ENCODE results near the gene FOXP1.

Gene FOXP1

DNA sequence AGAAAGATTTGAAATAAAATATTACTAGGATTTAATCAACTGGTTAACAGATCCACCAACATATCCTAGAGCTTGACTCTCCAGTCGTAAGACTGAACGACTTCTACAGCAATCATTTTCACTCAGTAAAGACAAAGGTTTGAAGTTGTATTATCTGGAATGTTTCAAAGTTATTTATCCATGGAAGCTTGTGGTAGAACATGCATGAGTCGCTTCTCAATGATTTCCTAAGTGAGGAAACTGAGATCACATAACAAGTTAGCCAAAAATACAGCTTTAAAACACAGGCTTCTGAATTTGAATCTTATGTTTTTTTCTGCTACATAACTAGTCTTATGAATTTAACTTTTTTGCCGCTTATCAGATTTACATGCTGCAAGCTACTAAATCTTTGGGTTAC lies 241.8 kb downstream of the FOXP1 start:
- TF ChIP-seq SIN3A (IDR thresholded peaks at IDR 0.05; ENCODE audit: borderline replicate concordance, insufficient read depth, low read length) (no peak), TAF1 (IDR thresholded peaks at IDR 0.05; ENCODE audit: borderline replicate concordance, insufficient read depth, low read length) (no peak), FOXP2 (optimal IDR thresholded peaks at IDR 0.05; ENCODE audit: borderline replicate concordance, extremely low read depth, extremely low read length, insufficient read depth) (no peak), POLR2AphosphoS5 (IDR thresholded peaks at IDR 0.05; ENCODE audit: low read depth, low read length) (no peak)
- TF ChIP-seq, protein P1, sequence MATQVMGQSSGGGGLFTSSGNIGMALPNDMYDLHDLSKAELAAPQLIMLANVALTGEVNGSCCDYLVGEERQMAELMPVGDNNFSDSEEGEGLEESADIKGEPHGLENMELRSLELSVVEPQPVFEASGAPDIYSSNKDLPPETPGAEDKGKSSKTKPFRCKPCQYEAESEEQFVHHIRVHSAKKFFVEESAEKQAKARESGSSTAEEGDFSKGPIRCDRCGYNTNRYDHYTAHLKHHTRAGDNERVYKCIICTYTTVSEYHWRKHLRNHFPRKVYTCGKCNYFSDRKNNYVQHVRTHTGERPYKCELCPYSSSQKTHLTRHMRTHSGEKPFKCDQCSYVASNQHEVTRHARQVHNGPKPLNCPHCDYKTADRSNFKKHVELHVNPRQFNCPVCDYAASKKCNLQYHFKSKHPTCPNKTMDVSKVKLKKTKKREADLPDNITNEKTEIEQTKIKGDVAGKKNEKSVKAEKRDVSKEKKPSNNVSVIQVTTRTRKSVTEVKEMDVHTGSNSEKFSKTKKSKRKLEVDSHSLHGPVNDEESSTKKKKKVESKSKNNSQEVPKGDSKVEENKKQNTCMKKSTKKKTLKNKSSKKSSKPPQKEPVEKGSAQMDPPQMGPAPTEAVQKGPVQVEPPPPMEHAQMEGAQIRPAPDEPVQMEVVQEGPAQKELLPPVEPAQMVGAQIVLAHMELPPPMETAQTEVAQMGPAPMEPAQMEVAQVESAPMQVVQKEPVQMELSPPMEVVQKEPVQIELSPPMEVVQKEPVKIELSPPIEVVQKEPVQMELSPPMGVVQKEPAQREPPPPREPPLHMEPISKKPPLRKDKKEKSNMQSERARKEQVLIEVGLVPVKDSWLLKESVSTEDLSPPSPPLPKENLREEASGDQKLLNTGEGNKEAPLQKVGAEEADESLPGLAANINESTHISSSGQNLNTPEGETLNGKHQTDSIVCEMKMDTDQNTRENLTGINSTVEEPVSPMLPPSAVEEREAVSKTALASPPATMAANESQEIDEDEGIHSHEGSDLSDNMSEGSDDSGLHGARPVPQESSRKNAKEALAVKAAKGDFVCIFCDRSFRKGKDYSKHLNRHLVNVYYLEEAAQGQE (IDR thresholded peaks at IDR 0.05; ENCODE audit: insufficient read depth in 1 of 2, low read depth in 2 of 2, low read length in 2 of 2): no peak

DNA sequence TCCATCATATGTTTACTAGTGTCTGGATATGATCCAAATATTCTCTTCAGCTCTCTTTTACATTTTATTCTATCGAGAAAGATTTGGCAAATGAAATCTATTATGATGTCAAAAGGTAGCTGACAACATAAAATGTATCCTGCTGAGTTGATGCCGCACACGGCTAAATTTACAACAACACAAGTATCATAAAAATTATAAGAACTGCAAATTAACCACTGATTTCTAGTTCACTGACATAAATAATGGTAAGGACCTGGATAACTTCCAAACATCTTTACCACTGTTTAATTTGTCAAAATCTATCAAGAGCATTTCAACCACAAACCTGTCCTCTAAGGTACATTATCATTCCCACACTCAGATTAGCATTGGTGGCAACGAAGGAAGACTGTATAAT lies 244.5 kb downstream of the FOXP1 start:
- TF ChIP-seq POLR2AphosphoS5 (IDR thresholded peaks at IDR 0.05; ENCODE audit: low read depth, low read length) (no peak), FOXP2 (optimal IDR thresholded peaks at IDR 0.05; ENCODE audit: borderline replicate concordance, extremely low read depth, extremely low read length, insufficient read depth) (no peak), SIN3A (IDR thresholded peaks at IDR 0.05; ENCODE audit: borderline replicate concordance, insufficient read depth, low read length) (no peak), TAF1 (IDR thresholded peaks at IDR 0.05; ENCODE audit: borderline replicate concordance, insufficient read depth, low read length) (no peak)
- TF ChIP-seq, protein P1 (IDR thresholded peaks at IDR 0.05; ENCODE audit: insufficient read depth in 1 of 2, low read depth in 2 of 2, low read length in 2 of 2): no peak

DNA sequence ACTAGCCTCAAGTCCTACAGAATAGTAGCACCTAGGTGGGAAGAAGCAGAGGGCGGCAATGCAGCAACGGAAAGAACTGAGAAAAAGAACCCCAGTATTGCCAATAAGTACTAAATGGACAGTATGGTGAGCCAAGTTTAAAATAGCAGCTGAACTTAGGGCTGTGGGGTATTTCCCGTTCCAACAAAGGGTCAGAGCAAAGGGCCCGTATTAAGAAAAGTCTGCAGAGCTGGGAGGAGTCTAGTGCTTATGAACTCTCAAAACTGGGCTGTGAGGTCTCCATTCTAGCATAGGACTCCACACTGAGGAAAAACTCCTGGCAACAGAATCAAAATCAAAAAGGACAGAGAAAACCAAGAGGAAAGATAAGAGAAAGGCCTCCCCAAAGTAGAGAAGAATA lies 250.7 kb downstream of the FOXP1 start:
- TF ChIP-seq TAF1 (IDR thresholded peaks at IDR 0.05; ENCODE audit: borderline replicate concordance, insufficient read depth, low read length) (no peak), SIN3A (IDR thresholded peaks at IDR 0.05; ENCODE audit: borderline replicate concordance, insufficient read depth, low read length) (no peak), POLR2AphosphoS5 (IDR thresholded peaks at IDR 0.05; ENCODE audit: low read depth, low read length) (no peak), FOXP2 (optimal IDR thresholded peaks at IDR 0.05; ENCODE audit: borderline replicate concordance, extremely low read depth, extremely low read length, insufficient read depth) (no peak)
- TF ChIP-seq, protein P1 (IDR thresholded peaks at IDR 0.05; ENCODE audit: insufficient read depth in 1 of 2, low read depth in 2 of 2, low read length in 2 of 2): no peak

DNA sequence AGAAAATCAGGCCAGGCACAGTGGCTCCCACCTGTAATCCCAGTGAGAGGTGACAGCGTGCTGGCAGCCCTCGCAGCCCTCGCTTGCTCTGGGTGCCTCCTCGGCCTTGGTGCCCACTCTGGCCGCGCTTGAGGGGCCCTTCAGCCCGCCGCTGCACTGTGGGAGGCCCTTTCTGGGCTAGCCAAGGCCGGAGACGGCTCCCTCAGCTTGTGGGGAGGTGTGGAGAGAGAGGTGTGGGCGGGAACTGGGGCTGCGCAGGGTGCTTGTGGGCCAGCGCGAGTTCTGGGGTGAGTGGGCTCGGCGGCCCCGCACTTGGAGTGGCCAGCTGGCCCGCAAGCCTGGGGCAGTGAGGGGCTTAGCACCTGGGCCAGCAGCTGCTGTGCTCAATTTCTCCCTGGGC lies 252.6 kb downstream of the FOXP1 start:
- no peak for TF ChIP-seq POLR2AphosphoS5 (IDR thresholded peaks at IDR 0.05; ENCODE audit: low read depth, low read length)
- no peak for TF ChIP-seq SIN3A (IDR thresholded peaks at IDR 0.05; ENCODE audit: borderline replicate concordance, insufficient read depth, low read length)
- TF ChIP-seq, protein P1 (IDR thresholded peaks at IDR 0.05; ENCODE audit: insufficient read depth in 1 of 2, low read depth in 2 of 2, low read length in 2 of 2): no peak
- TF ChIP-seq TAF1 (IDR thresholded peaks at IDR 0.05; ENCODE audit: borderline replicate concordance, insufficient read depth, low read length): no peak
- no peak for TF ChIP-seq FOXP2 (optimal IDR thresholded peaks at IDR 0.05; ENCODE audit: borderline replicate concordance, extremely low read depth, extremely low read length, insufficient read depth)

DNA sequence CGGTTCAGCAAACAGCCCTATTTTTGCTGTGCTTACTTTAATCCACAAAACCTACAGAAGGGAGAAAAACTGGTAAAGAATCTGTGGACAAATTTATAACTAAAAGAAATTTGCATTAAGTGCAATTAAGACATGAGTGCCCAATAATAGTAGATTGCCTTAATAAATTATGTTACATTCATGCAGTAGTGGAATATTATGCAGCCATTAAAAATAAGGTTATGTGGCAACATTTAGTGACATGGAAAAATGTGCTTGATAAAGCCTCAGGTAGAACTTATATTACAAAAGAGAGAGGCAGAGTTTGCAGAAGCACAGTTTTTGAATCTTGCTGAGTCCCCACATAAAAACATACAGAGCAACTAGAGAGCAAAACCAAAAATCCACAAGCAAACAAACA lies 253.0 kb downstream of the FOXP1 start:
- TF ChIP-seq, protein P1 (IDR thresholded peaks at IDR 0.05; ENCODE audit: insufficient read depth in 1 of 2, low read depth in 2 of 2, low read length in 2 of 2): no peak
- TF ChIP-seq TAF1 (IDR thresholded peaks at IDR 0.05; ENCODE audit: borderline replicate concordance, insufficient read depth, low read length) (no peak), SIN3A (IDR thresholded peaks at IDR 0.05; ENCODE audit: borderline replicate concordance, insufficient read depth, low read length) (no peak), FOXP2 (optimal IDR thresholded peaks at IDR 0.05; ENCODE audit: borderline replicate concordance, extremely low read depth, extremely low read length, insufficient read depth) (no peak), POLR2AphosphoS5 (IDR thresholded peaks at IDR 0.05; ENCODE audit: low read depth, low read length) (no peak)
